ENCODE results near the gene ENHO. TPM values are rescaled to one million over a fixed set of nuclear protein-coding genes. Genes with fewer than 3 reads are reported as not detected.

ENHO gene
- total and polyA plus RNA-seq, 10 of the 15 experiments (the other 5 are each of a cell fraction or from before 2014, with no cell fraction given), result not detected

- Histone ChIP-seq H3K4me3 (no peak overlapping the region), H3K4me1 (ENCODE audit: control insufficient read depth, insufficient read depth, low read length) (no peaks in the 10 kb centered on the region), H3K27ac (ENCODE audit: control insufficient read depth, insufficient read depth) (no peak overlapping the region), H3K27me3 (replicated peaks in 1 of 2; ENCODE audit: control insufficient read depth in 2 of 2, insufficient read depth in 2 of 2, low read length in 1 of 2) (peaks cover 5 to 17% of the 10 kb centered on the region in 2 experiments; a peak in 3 of 4 replicates), H3K9me3 (replicated peaks; ENCODE audit: control insufficient read depth, insufficient read depth, low read length) (no peaks in the 10 kb centered on the region), H2AFZ (ENCODE audit: control insufficient read depth, low read depth, low read length) (no peak overlapping the region), H4K20me1 (ENCODE audit: control insufficient read depth, insufficient read depth) (no peaks in the 10 kb centered on the region), H3K36me3 (ENCODE audit: control insufficient read depth in 2 of 2, insufficient read depth in 2 of 2, low read length in 1 of 2) (no peaks in the 10 kb centered on the region), H3K9ac (ENCODE audit: control insufficient read depth, insufficient read depth, low read length) (no peak overlapping the region), H3K79me2 (ENCODE audit: control insufficient read depth, insufficient read depth, low read length) (no peaks in the 10 kb centered on the region), H3K4me2 (ENCODE audit: control insufficient read depth, insufficient read depth) (no peak overlapping the region)
- BruUV-seq (replicated peaks), result no TSS peak
- ChIA-PET CTCF (interaction anchor here (0.8 to 1.4 kb wide), 3 partner anchors 33 to 109 kb away, joined by 3 to 5 read pairs (median 5); no protein-coding TSS in a partner anchor), RAD21 (ENCODE audit: unreplicated experiment) (no interaction called here), SMC1A (ENCODE audit: uncharacterized antibody, unreplicated experiment) (interaction anchor here (1.4 kb wide), 1 partner anchor 108 kb away, joined by 3 read pairs; no protein-coding TSS in a partner anchor), POLR2A (no interaction called here)
- DNase-seq (ENCODE audit: low read depth, low spot score), result no peak
- in situ Hi-C loops (cut with MboI), result no loop called here
- intact Hi-C loops (cut with micrococcal nuclease; ENCODE audit: unreplicated experiment), result no loop called here
- 0 out of 3 replicates have a peak, but pooled peaks have one; percentile 34 for ATAC-seq
- no peak for TF ChIP-seq ZBTB11 (CRISPR knock-in tag; IDR thresholded peaks at IDR 0.05)
- TF ChIP-seq PML (IDR thresholded peaks at IDR 0.05; ENCODE audit: low read length), result no peak
- TF ChIP-seq MXI1 (IDR thresholded peaks at IDR 0.05; ENCODE audit: low read depth, low read length), result no peak
- no peak for TF ChIP-seq FOXM1 (IDR thresholded peaks at IDR 0.05; ENCODE audit: low read depth, low read length)
- TF ChIP-seq IRF3 (IDR thresholded peaks at IDR 0.05), result no peak
- no peak for TF ChIP-seq ELK1 (IDR thresholded peaks at IDR 0.05; ENCODE audit: low read depth, low read length)
- TF ChIP-seq SP1 (IDR thresholded peaks at IDR 0.05; ENCODE audit: low read depth, low read length), result no peak
- 27% methylated on average over 9 of the region's 9 CpGs for WGBS (ENCODE audit: insufficient coverage, insufficient replicate concordance, low lambda C conversion rate, missing lambda C conversion rate)
- FAIRE-seq, result no peak
These were observed 10.4 kb downstream of the ENHO start for GRCh38 chr9:34512131-34513078.

Measured in GM12878 (cell line).